Fibroblast of lung (primary cell): Measurements from ENCODE around the gene PRSS50.

Experiments
- CTCF ChIP-seq, 2 donors: IDR thresholded peaks in 1 of 2; conservative IDR thresholded peaks in 1 of 2; 1 replicate in 1 of 2; 2 replicates in 1 of 2; pipeline ENCODE4 v1.5.1; 2011 to 2012; ENCODE audit warnings: low read length in 2 of 2, control low read depth in 1 of 2, inconsistent platforms in 1 of 2, low read depth in 1 of 2, mild to moderate bottlenecking in 1 of 2
- EZH2 ChIP-seq: IDR thresholded peaks from 2 replicates; pipeline ENCODE4 v1.5.1; 2012; ENCODE audit warnings: low read length, control low read depth, mild to moderate bottlenecking; ENCODE audit errors: missing control alignments

GRCh38 chr3:46714728-46715506 is 2.8 kb downstream of the PRSS50 start:
- no peak for TF ChIP-seq CTCF (conservative IDR thresholded peaks at IDR 0.05 in 1 of 2, IDR thresholded peaks at IDR 0.05 in 1 of 2; ENCODE audit: low read depth in 1 of 2, low read length in 2 of 2)
- TF ChIP-seq EZH2 = no peak
